Neuron (in vitro differentiated cells): ENCODE measurements around the gene DPH6.

ENCODE experiments used
- H2AFZ ChIP-seq: one replicate; pipeline ENCODE4 v1.6.1; 2013; ENCODE audit warnings: low read depth, mild to moderate bottlenecking, inconsistent platforms, low read length, moderate library complexity
- H3K27me3 ChIP-seq: one replicate; pipeline ENCODE4 v1.6.1; 2013; ENCODE audit warnings: low read length; ENCODE audit not compliant: insufficient read depth
- H3K36me3 ChIP-seq: one replicate; pipeline ENCODE4 v1.6.1; 2013; ENCODE audit warnings: low read length; ENCODE audit not compliant: insufficient read depth
- H3K4me1 ChIP-seq: one replicate; pipeline ENCODE4 v1.6.1; 2013; ENCODE audit warnings: low read length; ENCODE audit not compliant: insufficient read depth
- H3K4me3 ChIP-seq: 2 replicates; pipeline ENCODE4 v1.5.1; 2013; ENCODE audit warnings: mild to moderate bottlenecking, low read length, moderate library complexity
- H3K9me3 ChIP-seq: one replicate; pipeline ENCODE4 v1.6.1; 2013; ENCODE audit warnings: low read length

The DPH6 gene

DNA sequence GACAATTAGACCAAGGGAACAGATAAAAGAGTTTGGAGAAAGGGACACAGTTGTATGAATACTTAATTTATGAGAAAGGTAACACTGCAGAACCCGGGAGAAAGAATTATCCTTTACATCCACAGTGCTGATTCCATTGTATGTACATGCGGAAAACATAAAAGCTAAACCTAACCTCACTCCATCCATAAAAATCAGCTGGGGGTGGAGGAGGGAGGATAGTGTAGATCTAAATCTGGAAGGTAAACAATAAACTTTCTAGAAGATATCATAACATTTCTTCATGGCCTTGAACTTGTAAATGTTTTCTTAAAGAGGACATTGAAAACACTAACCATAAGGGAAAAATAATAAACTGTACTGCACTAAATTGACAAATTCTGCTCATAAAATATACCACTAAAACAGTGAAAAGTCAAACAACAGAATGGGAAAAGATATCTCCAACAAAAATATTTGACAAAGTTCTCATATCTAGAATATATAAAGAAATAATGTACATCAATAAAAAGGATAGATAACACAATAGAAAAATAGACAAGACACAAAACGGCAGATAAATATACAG lies 220.5 kb downstream of the DPH6 start:
- H3K9me3 ChIP-seq = no peaks in the 10 kb centered on the region
- no peak overlapping the region for H3K4me3 ChIP-seq
- peaks cover 9% of the 10 kb centered on the region for H3K4me1 ChIP-seq
- no peaks in the 10 kb centered on the region for H3K27me3 ChIP-seq
- no peaks in the 10 kb centered on the region for H3K36me3 ChIP-seq
- no peak overlapping the region for H2AFZ ChIP-seq

DNA sequence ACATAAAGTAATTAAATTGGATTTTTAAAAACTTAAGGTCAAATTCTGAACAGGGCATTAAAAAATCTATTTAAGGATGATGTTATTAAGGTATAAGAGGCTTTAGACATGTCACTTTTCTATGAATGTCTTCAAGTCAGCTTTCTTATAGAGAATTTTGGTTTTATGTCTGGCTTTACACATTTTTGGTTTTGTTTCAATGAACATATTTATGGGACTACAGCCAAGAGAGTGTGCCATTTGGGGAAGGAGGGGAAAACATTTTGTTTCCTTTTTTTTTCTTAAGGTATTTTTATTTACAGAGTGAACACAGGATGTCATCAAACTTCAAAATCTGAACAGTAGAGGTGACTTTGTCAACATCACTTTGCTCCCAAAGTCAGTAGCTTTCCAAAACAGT lies 222.8 kb downstream of the DPH6 start:
- Histone ChIP-seq H2AFZ (no peak overlapping the region), H3K4me3 (no peak overlapping the region), H3K9me3 (no peaks in the 10 kb centered on the region), H3K4me1 (no peaks in the 10 kb centered on the region), H3K36me3 (no peaks in the 10 kb centered on the region), H3K27me3 (no peaks in the 10 kb centered on the region)

DNA sequence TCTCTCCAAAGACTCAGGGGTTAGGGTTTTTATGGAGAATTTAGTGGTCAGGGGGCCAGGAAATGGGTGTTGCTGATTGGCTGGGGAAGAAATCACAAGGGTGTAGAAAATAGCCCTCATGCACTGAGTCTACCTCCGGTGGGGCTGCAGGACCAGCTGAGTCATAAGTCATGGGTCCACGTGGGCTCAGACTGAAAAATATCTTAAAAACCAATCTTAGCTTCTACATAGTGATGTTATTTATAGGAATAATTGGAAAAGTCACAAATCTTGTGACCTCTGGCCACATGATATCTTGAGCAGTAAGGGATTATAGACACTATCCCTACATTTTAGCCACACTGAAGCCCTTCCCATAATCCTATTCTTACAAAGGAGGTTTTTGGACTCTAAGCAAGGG lies 224.0 kb downstream of the DPH6 start:
- Histone ChIP-seq H3K9me3 (no peaks in the 10 kb centered on the region), H3K36me3 (no peaks in the 10 kb centered on the region), H3K4me3 (no peak overlapping the region), H3K4me1 (no peaks in the 10 kb centered on the region), H3K27me3 (no peaks in the 10 kb centered on the region), H2AFZ (no peak overlapping the region)

DNA sequence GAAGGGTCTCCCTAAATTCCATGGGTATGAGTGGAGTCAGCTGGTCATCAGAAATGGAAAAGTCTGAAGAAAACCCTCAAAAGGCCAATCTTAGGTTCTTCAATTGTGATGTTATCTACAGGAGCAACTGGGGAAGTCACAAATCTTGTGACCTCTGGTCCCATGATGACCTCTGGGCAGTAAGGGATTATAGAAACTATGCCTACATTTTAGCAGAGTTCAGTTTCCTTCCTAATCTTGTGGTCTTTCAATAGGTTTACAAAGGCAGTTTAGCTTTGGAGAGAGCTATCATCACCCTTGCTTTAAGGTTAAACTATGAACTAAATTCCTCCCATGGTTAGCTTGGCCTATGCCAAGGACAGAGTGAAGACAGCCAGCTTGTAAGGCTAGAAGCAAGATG lies 225.1 kb downstream of the DPH6 start:
- no peak overlapping the region for H3K4me3 ChIP-seq
- H3K27me3 ChIP-seq = no peaks in the 10 kb centered on the region
- no peak overlapping the region for H2AFZ ChIP-seq
- H3K4me1 ChIP-seq = no peaks in the 10 kb centered on the region
- H3K36me3 ChIP-seq = no peaks in the 10 kb centered on the region
- no peaks in the 10 kb centered on the region for H3K9me3 ChIP-seq
